OCI-LY3 (cell line): Measurements from ENCODE around the gene KCNAB1.

ENCODE experiments used
- H2AFZ ChIP-seq: fragments of 200-600, 300-600 bp; shearing (Covaris generic); 2 replicates; pipeline ENCODE4 v1.6.0; 2014; ENCODE audit warnings: antibody characterized with exemption, low read depth, low read length
- H3K27ac ChIP-seq: fragments of 200-600, 300-600 bp; sonication (generic); 2 replicates; pipeline ENCODE4 v1.5.1; 2014; ENCODE audit warnings: mild to moderate bottlenecking, low read length, moderate library complexity, mixed read lengths
- H3K27me3 ChIP-seq: fragments of 200-600, 300-600 bp; sonication (generic); 2 replicates; pipeline ENCODE4 v1.6.1; 2014; ENCODE audit warnings: low read depth, low read length, mixed read lengths
- H3K36me3 ChIP-seq: fragments of 200-600, 300-600 bp; sonication (generic); replicated peaks from 2 replicates; pipeline ENCODE3; 2014; ENCODE audit warnings: low read depth, low read length, mixed read lengths
- H3K4me1 ChIP-seq: fragments of 300-600, 200-600 bp; sonication (generic); 2 replicates; pipeline ENCODE4 v1.6.1; 2014; ENCODE audit warnings: low read length, mixed read lengths
- H3K4me2 ChIP-seq: fragments of 200-600, 300-600 bp; sonication (generic); 2 replicates; pipeline ENCODE4 v1.6.1; 2014; ENCODE audit warnings: low read length, mixed read lengths
- H3K4me3 ChIP-seq: fragments of 300-600, 200-600 bp; sonication (generic); 2 replicates; pipeline ENCODE4 v1.5.1; 2014; ENCODE audit warnings: antibody characterized with exemption, mild to moderate bottlenecking, low read length, moderate library complexity
- H3K79me2 ChIP-seq: fragments of 300-600, 200-600 bp; shearing (Covaris generic); 2 replicates; pipeline ENCODE4 v1.6.1; 2014; ENCODE audit warnings: mild to moderate bottlenecking, low read length, mixed read lengths
- H3K9ac ChIP-seq: fragments of 300-600, 200-600 bp; shearing (Covaris generic); 2 replicates; pipeline ENCODE4 v1.6.0; 2014; ENCODE audit warnings: mild to moderate bottlenecking, low read length, moderate library complexity
- H3K9me3 ChIP-seq: fragments of 200-600, 300-600 bp; shearing (Covaris generic); 2 replicates; pipeline ENCODE4 v1.6.1; 2014; ENCODE audit warnings: low read length, mixed read lengths; ENCODE audit not compliant: insufficient read depth
- H4K20me1 ChIP-seq: fragments of 200-600, 300-600 bp; sonication (generic); 2 replicates; pipeline ENCODE4 v1.6.1; 2016; ENCODE audit warnings: low read length, mixed read lengths; ENCODE audit not compliant: insufficient read depth
- CTCF ChIP-seq: fragments of 200-600, 300-600 bp; sonication (generic); IDR thresholded peaks from 2 replicates; pipeline ENCODE4 v1.5.1; 2014; ENCODE audit warnings: antibody characterized with exemption, low read length, low read depth
- EZH2phosphoT487 ChIP-seq: fragments of 200-600 bp; shearing (Covaris generic); IDR thresholded peaks from 2 replicates; pipeline ENCODE4 v1.6.1; 2018; ENCODE audit warnings: antibody characterized with exemption, mixed run types, low read depth

KCNAB1 gene

DNA sequence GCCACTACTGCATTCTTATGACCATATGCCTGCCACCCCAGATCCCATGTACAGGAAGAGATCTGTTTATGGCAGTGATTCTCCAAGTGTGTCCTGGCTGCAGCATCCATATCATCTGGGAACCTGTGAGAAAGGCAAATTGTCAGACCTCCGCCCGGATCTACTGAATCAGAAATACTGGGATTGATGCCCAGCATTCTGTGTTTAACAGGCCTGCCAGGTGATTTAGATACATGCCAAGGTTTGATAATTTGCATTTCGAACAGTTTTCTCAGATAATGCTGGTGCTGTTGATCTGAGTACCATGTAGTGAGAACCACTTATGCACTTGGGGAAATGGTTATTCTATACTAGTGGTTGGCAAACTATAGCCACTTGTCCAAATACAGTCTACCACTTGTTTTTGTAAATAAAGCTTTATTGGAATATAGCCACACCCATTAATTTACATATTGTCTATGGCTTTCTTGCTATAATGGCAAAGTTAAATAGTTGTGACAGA is 269.1 kb downstream of the KCNAB1 start:
- no peaks in the 10 kb centered on the region for H4K20me1 ChIP-seq
- no peak overlapping the region for H2AFZ ChIP-seq
- H3K79me2 ChIP-seq: no peaks in the 10 kb centered on the region
- H3K9me3 ChIP-seq: no peaks in the 10 kb centered on the region
- no peak overlapping the region for H3K4me3 ChIP-seq
- H3K27me3 ChIP-seq: peaks cover 24% of the 10 kb centered on the region
- no peak overlapping the region for H3K27ac ChIP-seq
- no peak overlapping the region for H3K9ac ChIP-seq
- H3K36me3 ChIP-seq: no peaks in the 10 kb centered on the region
- no peaks in the 10 kb centered on the region for H3K4me1 ChIP-seq
- H3K4me2 ChIP-seq: no peak overlapping the region
- TF ChIP-seq EZH2phosphoT487: no peak
- no peak for TF ChIP-seq CTCF

DNA sequence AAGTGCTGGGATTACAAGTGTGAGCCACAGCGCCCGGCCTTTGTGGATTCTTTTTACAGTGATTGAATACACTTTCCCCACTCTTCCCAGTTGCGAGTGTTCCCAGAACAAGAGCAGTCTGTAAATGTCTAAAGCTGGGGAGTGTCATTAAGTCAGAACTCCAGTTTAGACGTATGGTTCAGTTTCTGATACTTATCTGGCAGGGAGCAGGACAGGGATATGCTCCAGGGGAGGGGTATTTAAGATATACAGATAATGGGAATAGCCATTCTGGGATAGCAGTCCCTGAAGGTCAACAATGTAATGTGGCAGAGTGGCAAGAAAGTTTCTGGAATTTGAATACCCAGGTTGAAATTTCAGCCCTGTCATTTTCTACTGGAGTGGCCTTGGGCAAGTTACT is 270.5 kb downstream of the KCNAB1 start:
- no peaks in the 10 kb centered on the region for H3K36me3 ChIP-seq
- H3K4me3 ChIP-seq: no peak overlapping the region
- no peaks in the 10 kb centered on the region for H3K9me3 ChIP-seq
- no peak overlapping the region for H3K27ac ChIP-seq
- H3K9ac ChIP-seq: no peak overlapping the region
- H4K20me1 ChIP-seq: no peaks in the 10 kb centered on the region
- H3K4me1 ChIP-seq: no peaks in the 10 kb centered on the region
- H3K4me2 ChIP-seq: no peak overlapping the region
- H3K79me2 ChIP-seq: no peaks in the 10 kb centered on the region
- H2AFZ ChIP-seq: no peak overlapping the region
- TF ChIP-seq CTCF (no peak), EZH2phosphoT487 (no peak)
- H3K27me3 ChIP-seq: peaks cover 13% of the 10 kb centered on the region

GRCh38 chr3:156395961-156396710 is 275.8 kb downstream of the KCNAB1 start:
- no peak overlapping the region for H3K4me2 ChIP-seq
- no peak overlapping the region for H2AFZ ChIP-seq
- H3K27me3 ChIP-seq: peaks cover 9% of the 10 kb centered on the region
- no peaks in the 10 kb centered on the region for H3K36me3 ChIP-seq
- H3K27ac ChIP-seq: no peak overlapping the region
- H3K79me2 ChIP-seq: no peaks in the 10 kb centered on the region
- TF ChIP-seq EZH2phosphoT487: no peak
- no peak for TF ChIP-seq CTCF
- no peak overlapping the region for H3K4me3 ChIP-seq
- no peaks in the 10 kb centered on the region for H3K4me1 ChIP-seq
- no peak overlapping the region for H3K9ac ChIP-seq
- H3K9me3 ChIP-seq: no peaks in the 10 kb centered on the region
- H4K20me1 ChIP-seq: no peaks in the 10 kb centered on the region

DNA sequence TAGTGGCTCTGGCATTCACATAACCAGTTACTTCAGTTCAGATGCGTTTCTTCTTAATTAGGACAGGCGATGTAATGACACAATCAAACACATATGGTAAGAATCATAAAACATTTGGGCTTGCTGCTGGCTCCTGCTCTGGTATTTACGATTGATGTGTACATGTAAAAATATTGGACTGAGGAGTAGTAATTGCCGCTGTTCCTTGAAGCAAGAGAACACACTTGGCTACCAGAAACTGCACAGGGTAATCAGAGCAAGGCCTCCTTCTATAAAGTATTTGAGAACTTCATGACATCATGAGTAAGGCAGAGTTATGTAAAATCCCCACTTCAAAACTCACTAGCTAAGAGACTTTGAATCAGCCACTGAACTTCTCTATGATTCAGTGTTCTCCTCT is 276.5 kb downstream of the KCNAB1 start:
- TF ChIP-seq CTCF (no peak), EZH2phosphoT487 (no peak)
- H3K4me3 ChIP-seq: no peak overlapping the region
- no peak overlapping the region for H3K27ac ChIP-seq
- no peaks in the 10 kb centered on the region for H3K9me3 ChIP-seq
- no peaks in the 10 kb centered on the region for H3K79me2 ChIP-seq
- no peaks in the 10 kb centered on the region for H3K4me1 ChIP-seq
- H3K27me3 ChIP-seq: peaks cover 5% of the 10 kb centered on the region
- no peak overlapping the region for H3K9ac ChIP-seq
- no peak overlapping the region for H3K4me2 ChIP-seq
- H3K36me3 ChIP-seq: no peaks in the 10 kb centered on the region
- H4K20me1 ChIP-seq: no peaks in the 10 kb centered on the region
- no peak overlapping the region for H2AFZ ChIP-seq
